Right ventricle myocardium inferior (tissue), 1 donor: ENCODE results near the gene PGLYRP1. TPM values are rescaled to one million over a fixed set of nuclear protein-coding genes. Genes with fewer than 3 reads are reported as not detected.

Source experiments
- ATAC-seq: fragments of 200-7000 bp; cut with Tn5 transposase; one replicate; pipeline ENCODE4 v1.9.1; 2020; ENCODE audit warnings: mild to moderate bottlenecking, moderate library complexity
- DNase-seq: peaks from one replicate; pipeline ENCODE4 v3.0.0; 2021; ENCODE audit errors: missing footprints
- intact Hi-C: fragments of 100-400 bp; cut with DNase I; formaldehyde crosslinking; loops from one replicate; pipeline ENCODE4 v1.11.0; 2022
- total RNA-seq: library from RNA; stranded (reverse); fragmentation: NEBNext Ultra II Directional; extraction: Animal tissue kit (Norgen Biotek cat#: 25700); gene quantifications from one replicate; pipeline ENCODE4 v1.2.1, GENCODE V29; 2021
- donor health status: DM: no; HTN: yes; CAD: no; lungs with severe emphysema.

Gene PGLYRP1
- total RNA-seq, 1 donor from 2014 or later = 0.35 TPM

GRCh38 chr19:46035986-46036743 lies 13.3 kb upstream of the PGLYRP1 start:
- DNase-seq = no peak
- no peak for ATAC-seq
- intact Hi-C loops = no loop called here

GRCh38 chr19:46035546-46035945 lies 12.7 kb upstream of the PGLYRP1 start:
- intact Hi-C loops = no loop called here
- DNase-seq = no peak

GRCh38 chr19:46033401-46033800 lies 10.5 kb upstream of the PGLYRP1 start:
- intact Hi-C loops = no loop called here
- ATAC-seq = no peak
- no peak for DNase-seq

More at GRCh38 chr19:46035546-46035945, 12.7 kb upstream of the PGLYRP1 start:
- ATAC-seq = no peak

GRCh38 chr19:46032597-46033025 lies 9.8 kb upstream of the PGLYRP1 start:
- ATAC-seq (no peak), DNase-seq (no peak)
- intact Hi-C loops = no loop called here

GRCh38 chr19:46031781-46032596 lies 9.1 kb upstream of the PGLYRP1 start:
- intact Hi-C loops = no loop called here
- DNase-seq (no peak), ATAC-seq (no peak)

GRCh38 chr19:46030812-46031550 lies 8.1 kb upstream of the PGLYRP1 start:
- DNase-seq = no peak
- ATAC-seq = no peak
- intact Hi-C loops = no loop called here

- no peak for ATAC-seq
- intact Hi-C loops = loop anchor here (5.0 kb wide), 2 partner anchors 161 to 241 kb away; no protein-coding TSS in a partner anchor
- no peak for DNase-seq
These were observed 3.0 kb upstream of the PGLYRP1 start for GRCh38 chr19:46025835-46026234.

- ATAC-seq = no peak
- intact Hi-C loops = no loop called here
- DNase-seq = no peak
These were observed 492 bp upstream of the PGLYRP1 start for GRCh38 chr19:46023311-46023779.

- ATAC-seq (no peak), DNase-seq (no peak)
- intact Hi-C loops = no loop called here
These were observed 807 bp downstream of the PGLYRP1 start for GRCh38 chr19:46022061-46022430.

GRCh38 chr19:46021531-46022041 lies 1.3 kb downstream of the PGLYRP1 start:
- intact Hi-C loops = no loop called here
- DNase-seq = no peak
- no peak for ATAC-seq

- DNase-seq (no peak), ATAC-seq (no peak)
- intact Hi-C loops = no loop called here
These were observed 2.1 kb downstream of the PGLYRP1 start for GRCh38 chr19:46020819-46021125.

GRCh38 chr19:46019270-46019669 lies 3.6 kb downstream of the PGLYRP1 start:
- DNase-seq (no peak), ATAC-seq (no peak)
- intact Hi-C loops = loop anchor here (10.0 kb wide), 1 partner anchor 114 kb away; the partner anchor contains the start of gene MYPOP

GRCh38 chr19:46018729-46019251 lies 4.1 kb downstream of the PGLYRP1 start:
- DNase-seq (no peak), ATAC-seq (no peak)
- intact Hi-C loops = loop anchor here (10.0 kb wide), 1 partner anchor 114 kb away; the partner anchor contains the start of gene MYPOP

GRCh38 chr19:46017874-46018675 lies 4.8 kb downstream of the PGLYRP1 start:
- DNase-seq = no peak
- intact Hi-C loops = loop anchor here (10.0 kb wide), 1 partner anchor 113 kb away; the partner anchor contains the start of gene MYPOP
- ATAC-seq = no peak

- intact Hi-C loops = loop anchor here (10.0 kb wide), 1 partner anchor 112 kb away; the partner anchor contains the start of gene MYPOP
- ATAC-seq (peak; percentile 7), DNase-seq (no peak)
These were observed 5.8 kb downstream of the PGLYRP1 start for GRCh38 chr19:46017095-46017429.

- intact Hi-C loops = loop anchor here (10.0 kb wide), 1 partner anchor 112 kb away; the partner anchor contains the start of gene MYPOP
- DNase-seq (peak; percentile 90), ATAC-seq (peak; percentile 84)
These were observed 6.3 kb downstream of the PGLYRP1 start for GRCh38 chr19:46016426-46017094.

- intact Hi-C loops = loop anchor here (10.0 kb wide), 1 partner anchor 111 kb away; the partner anchor contains the start of gene MYPOP
- no peak for DNase-seq
- ATAC-seq = peak; percentile 17
These were observed 7.0 kb downstream of the PGLYRP1 start for GRCh38 chr19:46015687-46016425.
